Panc1 (cell line): ENCODE data around the gene ALDOC. TPM values are rescaled to one million over a fixed set of nuclear protein-coding genes. Genes with fewer than 3 reads are reported as not detected.

Experiments
- ATAC-seq: fragments of 200-7000 bp; cut with Tn5 transposase; 2 replicates; pipeline ENCODE4 v1.9.1; 2020; ENCODE audit warnings: mild to moderate bottlenecking, moderate library complexity
- BruUV-seq: library from RNA; stranded (reverse); fragments of 400-500 nt; replicated peaks from 2 replicates; lab custom pipeline; 2021; lab: Mats Ljungman, UMichigan
- CTCF ChIA-PET: fragments of 300-600 bp; sonication (Branson Sonifier 250); formaldehyde crosslinking; loops from one replicate; lab custom pipeline; 2022; ENCODE audit warnings: antibody characterized with exemption; lab: Charles Lee
- POLR2A ChIA-PET: fragments of 300-600 bp; sonication (Branson Sonifier 250); formaldehyde crosslinking; loops from one replicate; lab custom pipeline; 2022; ENCODE audit warnings: antibody characterized with exemption; lab: Charles Lee
- DNase-seq: peaks from one replicate; pipeline ENCODE4 v3.0.0-alpha.2; 2010; ENCODE audit warnings: low read depth, low spot score
- H3K27ac ChIP-seq: 2 replicates; pipeline ENCODE4 v1.5.1; 2011; ENCODE audit warnings: mild to moderate bottlenecking, low read length, inconsistent platforms
- H3K27me3 ChIP-seq: fragments of 200-500 bp; sonication (Bioruptor generic); 2 replicates; pipeline ENCODE4 v1.6.0; 2014; ENCODE audit warnings: low read length, inconsistent platforms; ENCODE audit not compliant: control insufficient read depth, insufficient read depth
- H3K36me3 ChIP-seq: fragments of 200-500 bp; sonication (Bioruptor generic); 2 replicates; pipeline ENCODE4 v1.5.1; 2014; ENCODE audit warnings: inconsistent platforms, mild to moderate bottlenecking, low read length, moderate library complexity; ENCODE audit not compliant: control insufficient read depth, insufficient read depth
- H3K4me1 ChIP-seq: 2 replicates; pipeline ENCODE4 v1.5.1; 2011; ENCODE audit warnings: inconsistent platforms, mild to moderate bottlenecking, low read length, moderate library complexity; ENCODE audit not compliant: control insufficient read depth, insufficient read depth
- H3K4me3 ChIP-seq, 2 experiments: 2 replicates each; pipeline ENCODE4 v1.5.1; 2011 to 2012; ENCODE audit warnings: low read depth in 2 of 2, low read length in 2 of 2, mild to moderate bottlenecking in 2 of 2, inconsistent platforms in 1 of 2, moderate library complexity in 1 of 2
- H3K9me3 ChIP-seq: fragments of 200-500 bp; sonication (Bioruptor generic); 2 replicates; pipeline ENCODE4 v1.5.1; 2014; ENCODE audit warnings: low read depth, mild to moderate bottlenecking, inconsistent platforms, low read length, moderate library complexity; ENCODE audit not compliant: control insufficient read depth, insufficient read depth
- CTCF ChIP-seq: fragments of 450-650 bp; IDR thresholded peaks from 2 replicates; pipeline ENCODE4 v1.5.1; 2017; ENCODE audit warnings: mild to moderate bottlenecking
- POLR2AphosphoS5 ChIP-seq: IDR thresholded peaks from 2 replicates; pipeline ENCODE4 v1.6.1; 2012; ENCODE audit warnings: mild to moderate bottlenecking, low read depth, low read length, moderate library complexity
- REST ChIP-seq, 2 experiments: IDR thresholded peaks; 2 replicates each; pipeline ENCODE4 v1.6.1; 2011 to 2012; ENCODE audit warnings: low read depth in 2 of 2, control low read depth in 1 of 2, low read length in 1 of 2, mild to moderate bottlenecking in 1 of 2, moderate library complexity in 1 of 2; ENCODE audit not compliant: insufficient read depth in 1 of 2
- SIN3A ChIP-seq: IDR thresholded peaks from 2 replicates; pipeline ENCODE4 v1.6.1; 2012; ENCODE audit warnings: low read depth, mild to moderate bottlenecking, low read length, moderate library complexity, borderline replicate concordance; ENCODE audit not compliant: insufficient read depth
- TCF7L2 ChIP-seq: IDR thresholded peaks from 2 replicates; pipeline ENCODE4 v1.6.1; 2011; ENCODE audit warnings: mild to moderate bottlenecking, low read depth, low read length, inconsistent platforms
- in situ Hi-C: cut with HindIII; loops from 2 replicates; pipeline ENCODE4 v1.10.0; 2016; ENCODE audit warnings: low sequenced_read_pairs, low pct_unique_long_range_greater_than_20kb
- intact Hi-C: fragments of 100-400 bp; cut with micrococcal nuclease; formaldehyde crosslinking; loops from one replicate; pipeline ENCODE4 v1.10.0; 2022; ENCODE audit not compliant: unreplicated experiment
- total RNA-seq: library from RNA; stranded (reverse); gene quantifications from one replicate; pipeline ENCODE4 v1.2.1, GENCODE V29; 2021; ENCODE audit not compliant: unreplicated experiment

ALDOC gene
- total RNA-seq, 1 experiment from 2014 or later, result 13.4 TPM

- POLR2A ChIA-PET, result no interaction called here
- no peaks in the 10 kb centered on the region for H3K4me1 ChIP-seq
- in situ Hi-C loops (no loop called here), intact Hi-C loops (no loop called here)
- no peak for DNase-seq
- H3K36me3 ChIP-seq, result no peaks in the 10 kb centered on the region
- H3K9me3 ChIP-seq, result no peaks in the 10 kb centered on the region
- CTCF ChIA-PET, result no interaction called here
- ATAC-seq, result no peak
- BruUV-seq, result no TSS peak
- no peaks in the 10 kb centered on the region; the same call in 1 of the 2 replicates for H3K27me3 ChIP-seq
- TF ChIP-seq REST (IDR thresholded peaks at IDR 0.05; ENCODE audit: insufficient read depth in 1 of 2, low read depth in 2 of 2, low read length in 1 of 2), result no peak
- no peak overlapping the region for H3K4me3 ChIP-seq
- no peak overlapping the region for H3K27ac ChIP-seq
Observed at GRCh38 chr17:28529013-28529400, 47.7 kb downstream of the ALDOC start.

GRCh38 chr17:28528327-28529012 is 48.2 kb downstream of the ALDOC start:
- DNase-seq (no peak), ATAC-seq (no peak)
- ChIA-PET POLR2A (no interaction called here), CTCF (no interaction called here)
- no peaks in the 10 kb centered on the region for H3K36me3 ChIP-seq
- intact Hi-C loops (no loop called here), in situ Hi-C loops (no loop called here)
- no peak for TF ChIP-seq TCF7L2
- TF ChIP-seq CTCF, result no peak
- TF ChIP-seq REST (IDR thresholded peaks at IDR 0.05; ENCODE audit: insufficient read depth in 1 of 2, low read depth in 2 of 2, low read length in 1 of 2), result no peak
- TF ChIP-seq SIN3A, result no peak
- TF ChIP-seq POLR2AphosphoS5, result no peak
- no peaks in the 10 kb centered on the region for H3K9me3 ChIP-seq
- H3K4me1 ChIP-seq, result no peaks in the 10 kb centered on the region
- BruUV-seq, result no TSS peak
- no peak overlapping the region for H3K4me3 ChIP-seq
- H3K27ac ChIP-seq, result no peak overlapping the region
- no peaks in the 10 kb centered on the region; the same call in 1 of the 2 replicates for H3K27me3 ChIP-seq
